T47D (cell line): ENCODE measurements around the gene RBCK1.

Source experiments
- DNase-seq, 2 experiments: peaks; one replicate each; pipeline versions ENCODE4 v3.0.0 to v3.0.0-alpha.2; 2011 to 2012; ENCODE audit warnings: low read depth in 1 of 2, low spot score in 1 of 2
- JUND ChIP-seq: IDR thresholded peaks from 2 replicates; pipeline ENCODE4 v1.6.1; 2012; ENCODE audit warnings: low read depth
- in situ Hi-C: cut with HindIII; loops from 2 replicates; pipeline ENCODE4 v1.10.0; 2016; ENCODE audit warnings: low sequenced_read_pairs, low pct_unique_long_range_greater_than_20kb

The RBCK1 gene

GRCh38 chr20:407953-408842, at the start of gene RBCK1:
TSS of gene RBCK1 (plus strand) at chr20:408299. CDS start at chr20:408758, 459 bp downstream.
- in situ Hi-C loops, result no loop called here
- no peak for TF ChIP-seq JUND
- peak; percentile 88 to 94 for DNase-seq

GRCh38 chr20:358891-359555, 49.1 kb upstream of the RBCK1 start:
- no peak for DNase-seq
- no peak for TF ChIP-seq JUND
- in situ Hi-C loops, result no loop called here

- TF ChIP-seq JUND, result no peak
- no peak for DNase-seq
- in situ Hi-C loops, result no loop called here
Measured at GRCh38 chr20:361561-361960, 46.5 kb upstream of the RBCK1 start.

- in situ Hi-C loops, result no loop called here
- no peak for TF ChIP-seq JUND
- DNase-seq, result peak in 1 of 2 experiments; percentile 95
Measured at GRCh38 chr20:362271-363254, 45.5 kb upstream of the RBCK1 start.

- in situ Hi-C loops, result no loop called here
- TF ChIP-seq JUND, result no peak
- no peak for DNase-seq
Measured at GRCh38 chr20:363319-364078, 44.6 kb upstream of the RBCK1 start.

- TF ChIP-seq JUND, result no peak
- DNase-seq, result peak in 1 of 2 experiments; percentile 78
- in situ Hi-C loops, result no loop called here
Measured at GRCh38 chr20:364905-365794, 42.9 kb upstream of the RBCK1 start.

GRCh38 chr20:366041-366718, 41.9 kb upstream of the RBCK1 start:
- in situ Hi-C loops, result no loop called here
- no peak; the same call in 1 of the 2 replicates for TF ChIP-seq JUND
- peak in 1 of 2 experiments; percentile 85 for DNase-seq

GRCh38 chr20:366719-367485, 41.2 kb upstream of the RBCK1 start:
- in situ Hi-C loops, result no loop called here
- no peak for TF ChIP-seq JUND
- no peak for DNase-seq

- no peak for DNase-seq
- in situ Hi-C loops, result no loop called here
- TF ChIP-seq JUND, result no peak
Measured at GRCh38 chr20:367486-367887, 40.6 kb upstream of the RBCK1 start.

- no peak for DNase-seq
- no peak for TF ChIP-seq JUND
- in situ Hi-C loops, result no loop called here
Measured at GRCh38 chr20:368915-369314, 39.2 kb upstream of the RBCK1 start.
